H1 (cell line): ENCODE measurements around the gene LRRC27.

ENCODE experiments used
- BCL11A ChIP-seq, 2 experiments: IDR thresholded peaks; one replicate each; pipeline ENCODE4 v1.6.1; 2011; ENCODE audit warnings: low read depth in 2 of 2, low read length in 2 of 2, mild to moderate bottlenecking in 2 of 2
- TF ChIP-seq, protein P1 (sequence below), 3 experiments: IDR thresholded peaks; 1 replicate in 2 of 3; 2 replicates in 1 of 3; pipeline versions ENCODE4 v1.5.1 to v1.6.1; 2011; ENCODE audit warnings: low read length in 3 of 3, mild to moderate bottlenecking in 3 of 3, inconsistent platforms in 2 of 3, low read depth in 1 of 3, moderate library complexity in 1 of 3; ENCODE audit not compliant: insufficient read depth in 1 of 3; ENCODE audit errors: control extremely low read depth in 1 of 3

DNA sequence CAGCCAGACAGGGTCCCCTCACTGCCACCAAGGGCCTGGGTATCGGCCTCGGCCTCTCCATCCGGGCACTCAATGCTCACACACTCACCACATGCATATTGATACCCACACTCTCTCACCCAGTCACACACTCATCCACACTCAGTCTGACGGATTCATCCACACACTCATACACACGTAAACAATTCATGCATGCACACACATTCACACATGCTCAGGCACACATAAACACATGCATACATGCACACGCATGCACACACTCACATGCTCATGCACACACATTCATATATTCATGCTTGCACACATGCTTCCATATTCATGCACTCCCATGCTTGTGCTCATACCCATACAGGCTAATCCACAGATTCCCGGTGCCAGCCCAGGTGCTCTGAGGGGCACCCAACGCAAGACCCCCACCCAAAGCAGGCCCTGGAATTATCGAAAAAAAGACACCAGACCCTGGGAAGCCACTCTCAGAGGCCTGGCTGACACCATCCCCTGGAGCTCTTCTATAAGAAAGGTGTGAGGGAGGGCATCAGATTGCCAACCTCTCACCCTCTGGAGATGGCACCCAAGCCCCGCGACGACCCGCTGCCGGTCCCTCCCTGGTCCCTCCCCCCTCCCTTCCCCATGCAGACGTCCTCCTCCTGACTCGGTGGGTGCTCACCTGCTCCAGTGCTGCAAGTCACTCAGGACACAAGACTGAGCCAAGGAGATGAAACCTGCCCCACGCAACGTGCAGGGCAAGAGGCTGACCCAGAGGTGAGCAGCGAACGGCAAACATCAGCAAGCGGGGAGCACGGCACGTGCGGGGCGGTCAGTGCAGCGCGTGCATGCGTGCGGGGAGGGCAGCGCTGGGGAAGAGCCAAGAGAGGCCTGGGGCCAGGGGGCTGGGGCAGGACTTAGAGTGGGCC, 39.4 kb upstream of the LRRC27 start:
- TF ChIP-seq, protein P1, sequence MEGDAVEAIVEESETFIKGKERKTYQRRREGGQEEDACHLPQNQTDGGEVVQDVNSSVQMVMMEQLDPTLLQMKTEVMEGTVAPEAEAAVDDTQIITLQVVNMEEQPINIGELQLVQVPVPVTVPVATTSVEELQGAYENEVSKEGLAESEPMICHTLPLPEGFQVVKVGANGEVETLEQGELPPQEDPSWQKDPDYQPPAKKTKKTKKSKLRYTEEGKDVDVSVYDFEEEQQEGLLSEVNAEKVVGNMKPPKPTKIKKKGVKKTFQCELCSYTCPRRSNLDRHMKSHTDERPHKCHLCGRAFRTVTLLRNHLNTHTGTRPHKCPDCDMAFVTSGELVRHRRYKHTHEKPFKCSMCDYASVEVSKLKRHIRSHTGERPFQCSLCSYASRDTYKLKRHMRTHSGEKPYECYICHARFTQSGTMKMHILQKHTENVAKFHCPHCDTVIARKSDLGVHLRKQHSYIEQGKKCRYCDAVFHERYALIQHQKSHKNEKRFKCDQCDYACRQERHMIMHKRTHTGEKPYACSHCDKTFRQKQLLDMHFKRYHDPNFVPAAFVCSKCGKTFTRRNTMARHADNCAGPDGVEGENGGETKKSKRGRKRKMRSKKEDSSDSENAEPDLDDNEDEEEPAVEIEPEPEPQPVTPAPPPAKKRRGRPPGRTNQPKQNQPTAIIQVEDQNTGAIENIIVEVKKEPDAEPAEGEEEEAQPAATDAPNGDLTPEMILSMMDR (IDR thresholded peaks at IDR 0.05; ENCODE audit: control extremely low read depth in 1 of 3, insufficient read depth in 1 of 3, low read depth in 1 of 3, low read length in 3 of 3), result no peak
- no peak for TF ChIP-seq BCL11A (IDR thresholded peaks at IDR 0.05; ENCODE audit: low read depth in 2 of 2, low read length in 2 of 2)
